GM19043 (cell line): ENCODE measurements around the gene CLTCL1.
"Not testable (repeated sequence)": the region's sequence is repeated elsewhere in the genome, so short reads cannot be mapped to it uniquely, and the experiment has no call there.

Experiments
- ATAC-seq: cut with Tn5 transposase; IDR thresholded peaks from one replicate; pipeline ENCODE4 v1.9.1; 2021; ENCODE audit warnings: low read depth; ENCODE audit not compliant: unreplicated experiment

The CLTCL1 gene

GRCh38 chr22:19256362-19256761 is 35.2 kb downstream of the CLTCL1 start:
- not testable (repeated sequence) for ATAC-seq

GRCh38 chr22:19253143-19253542 is 38.4 kb downstream of the CLTCL1 start:
- no peak for ATAC-seq

GRCh38 chr22:19244600-19245352 is 46.7 kb downstream of the CLTCL1 start:
- ATAC-seq = no peak

GRCh38 chr22:19242699-19243098 is 48.8 kb downstream of the CLTCL1 start:
- no peak for ATAC-seq

- ATAC-seq = no peak
Measured at GRCh38 chr22:19241593-19241906, 50.0 kb downstream of the CLTCL1 start.

- ATAC-seq = no peak
Measured at GRCh38 chr22:19240813-19241592, 50.5 kb downstream of the CLTCL1 start.

- ATAC-seq = no peak
Measured at GRCh38 chr22:19239464-19239863, 52.1 kb downstream of the CLTCL1 start.

GRCh38 chr22:19238900-19239299 is 52.6 kb downstream of the CLTCL1 start:
- ATAC-seq = no peak

- ATAC-seq = no peak
Measured at GRCh38 chr22:19235874-19236273, 55.6 kb downstream of the CLTCL1 start.

GRCh38 chr22:19234126-19234896 is 57.2 kb downstream of the CLTCL1 start:
- ATAC-seq = no peak

- no peak for ATAC-seq
Measured at GRCh38 chr22:19233189-19233661, 58.3 kb downstream of the CLTCL1 start.

GRCh38 chr22:19232623-19233022 is 58.9 kb downstream of the CLTCL1 start:
- ATAC-seq = no peak

GRCh38 chr22:19231986-19232385 is 59.5 kb downstream of the CLTCL1 start:
- no peak for ATAC-seq

GRCh38 chr22:19229600-19229999 is 61.9 kb downstream of the CLTCL1 start:
- no peak for ATAC-seq

GRCh38 chr22:19228179-19228578 is 63.3 kb downstream of the CLTCL1 start:
- no peak for ATAC-seq

GRCh38 chr22:19226428-19226827 is 65.1 kb downstream of the CLTCL1 start:
- ATAC-seq = no peak

- no peak for ATAC-seq
Measured at GRCh38 chr22:19225560-19225959, 66.0 kb downstream of the CLTCL1 start.

GRCh38 chr22:19224985-19225384 is 66.5 kb downstream of the CLTCL1 start:
- no peak for ATAC-seq

GRCh38 chr22:19224557-19224956 is 67.0 kb downstream of the CLTCL1 start:
- ATAC-seq = no peak

- ATAC-seq = no peak
Measured at GRCh38 chr22:19223617-19224016, 67.9 kb downstream of the CLTCL1 start.

- ATAC-seq = no peak
Measured at GRCh38 chr22:19223110-19223509, 68.4 kb downstream of the CLTCL1 start.
